H1 (cell line): Measurements from ENCODE around the gene GTF2A2. TPM values are rescaled to one million over a fixed set of nuclear protein-coding genes. Genes with fewer than 3 reads are reported as not detected.

ENCODE experiments used
- CTCF ChIA-PET: fragments of 300-600 bp; sonication (Branson Sonifier 250); formaldehyde crosslinking; loops from one replicate; lab custom pipeline; 2021; ENCODE audit not compliant: partially characterized antibody; lab: Charles Lee
- POLR2A ChIA-PET: fragments of 300-600 bp; sonication (Branson Sonifier 250); formaldehyde crosslinking; loops from one replicate; lab custom pipeline; 2021; ENCODE audit warnings: inconsistent platforms; ENCODE audit not compliant: partially characterized antibody; lab: Charles Lee
- DNase-seq, 2 experiments: peaks; one replicate each; pipeline versions ENCODE4 v3.0.0 to v3.0.0-alpha.2; 2010 to 2022; ENCODE audit warnings: low spot score in 2 of 2, low read depth in 1 of 2, mixed read lengths in 1 of 2
- FAIRE-seq: peaks from 2 replicates; lab custom pipeline; 2011; peaks lifted over from hg19 to GRCh38; lab: Jason Lieb, UNC
- H2AFZ ChIP-seq: 2 replicates; pipeline ENCODE4 v1.8.1; 2012; ENCODE audit warnings: low read length, inconsistent platforms
- H2AK5ac ChIP-seq: 2 replicates; pipeline ENCODE4 v1.6.1; 2013; ENCODE audit warnings: low read depth, low read length
- H2BK120ac ChIP-seq: replicated peaks from 2 replicates; pipeline ENCODE3; 2013; ENCODE audit warnings: low read depth, low read length, inconsistent platforms
- H2BK12ac ChIP-seq: 2 replicates; pipeline ENCODE4 v1.6.1; 2013; ENCODE audit warnings: low read depth, low read length
- H2BK15ac ChIP-seq: 2 replicates; pipeline ENCODE4 v1.6.1; 2013; ENCODE audit warnings: low read length
- H2BK20ac ChIP-seq: 2 replicates; pipeline ENCODE4 v1.6.1; 2013; ENCODE audit warnings: low read length
- H2BK5ac ChIP-seq: 2 replicates; pipeline ENCODE4 v1.6.1; 2013; ENCODE audit warnings: low read depth, low read length
- H3K14ac ChIP-seq: 2 replicates; pipeline ENCODE4 v1.6.1; 2013; ENCODE audit warnings: inconsistent platforms; ENCODE audit not compliant: insufficient read length
- H3K18ac ChIP-seq: 2 replicates; pipeline ENCODE4 v1.6.1; 2013; ENCODE audit warnings: low read length; ENCODE audit errors: extremely low read depth
- H3K23ac ChIP-seq: 2 replicates; pipeline ENCODE4 v1.6.1; 2013; ENCODE audit warnings: inconsistent platforms; ENCODE audit not compliant: insufficient read length
- H3K23me2 ChIP-seq: 2 replicates; pipeline ENCODE4 v1.6.1; 2013; ENCODE audit warnings: low read depth, low read length
- H3K27ac ChIP-seq: 2 replicates; pipeline ENCODE4 v1.6.1; 2011; ENCODE audit warnings: low read depth, low read length, inconsistent platforms
- H3K27me3 ChIP-seq, 4 experiments: replicated peaks in 1 of 4; 1 replicate in 1 of 4; 2 replicates in 3 of 4; pipeline versions ENCODE4 v1.6.1 to v1.8.1; 2011 to 2013; ENCODE audit warnings: low read length in 3 of 4, mild to moderate bottlenecking in 3 of 4, inconsistent platforms in 2 of 4, mixed read lengths in 2 of 4, moderate library complexity in 1 of 4; ENCODE audit not compliant: control insufficient read depth in 3 of 4, insufficient read depth in 3 of 4; ENCODE audit errors: extremely low read depth in 1 of 4
- H3K36me3 ChIP-seq, 4 experiments: 2 replicates each; pipeline versions ENCODE4 v1.6.1 to v1.8.1; 2011 to 2013; ENCODE audit warnings: mild to moderate bottlenecking in 4 of 4, low read length in 3 of 4, moderate library complexity in 2 of 4, control low read depth in 1 of 4, inconsistent platforms in 1 of 4; ENCODE audit not compliant: insufficient read depth in 4 of 4, control insufficient read depth in 2 of 4
- H3K4ac ChIP-seq: replicated peaks from 2 replicates; pipeline ENCODE3; 2013; ENCODE audit warnings: low read length, low read depth, mixed read lengths, inconsistent platforms; ENCODE audit not compliant: insufficient read length
- H3K4me1 ChIP-seq, 4 experiments: replicated peaks in 1 of 4; 1 replicate in 1 of 4; 2 replicates in 3 of 4; pipeline versions ENCODE4 v1.6.1 to v1.8.1; 2011 to 2013; ENCODE audit warnings: low read length in 3 of 4, inconsistent platforms in 2 of 4, mixed read lengths in 1 of 4; ENCODE audit not compliant: insufficient read depth in 4 of 4, control insufficient read depth in 3 of 4
- H3K4me2 ChIP-seq, 2 experiments: 2 replicates each; pipeline versions ENCODE4 v1.6.1 to v1.8.1; 2011 to 2013; ENCODE audit warnings: low read depth in 2 of 2, low read length in 2 of 2, control low read depth in 1 of 2, inconsistent platforms in 1 of 2, mild to moderate bottlenecking in 1 of 2; ENCODE audit not compliant: insufficient read depth in 1 of 2
- H3K4me3 ChIP-seq, 4 experiments: fragments of 200-600, 300-600 bp in 1 of 4; sonication (generic), shearing (Covaris generic), sonication (Bioruptor Twin) in 1 of 4; 2 replicates each; pipeline versions ENCODE4 v1.5.1 to v1.8.1; 2011 to 2016; ENCODE audit warnings: low read length in 4 of 4, low read depth in 3 of 4, control low read depth in 2 of 4, inconsistent platforms in 2 of 4, mild to moderate bottlenecking in 2 of 4, mixed read lengths in 1 of 4, moderate library complexity in 1 of 4; ENCODE audit not compliant: insufficient read depth in 2 of 4; ENCODE audit errors: extremely low read depth in 1 of 4
- H3K56ac ChIP-seq: replicated peaks from 2 replicates; pipeline ENCODE3; 2013; ENCODE audit warnings: low read depth, mild to moderate bottlenecking, mixed read lengths, low read length, inconsistent platforms; ENCODE audit not compliant: insufficient read length
- H3K79me1 ChIP-seq: 2 replicates; pipeline ENCODE4 v1.6.1; 2013; ENCODE audit warnings: low read depth, low read length, control low read depth
- H3K79me2 ChIP-seq, 2 experiments: 2 replicates each; pipeline versions ENCODE4 v1.6.1 to v1.8.1; 2012 to 2013; ENCODE audit warnings: low read length in 2 of 2, mild to moderate bottlenecking in 2 of 2, inconsistent platforms in 1 of 2; ENCODE audit not compliant: insufficient read depth in 2 of 2, control insufficient read depth in 1 of 2
- H3K9ac ChIP-seq, 4 experiments: replicated peaks in 1 of 4; 1 replicate in 1 of 4; 2 replicates in 3 of 4; pipeline versions ENCODE4 v1.6.1 to v1.8.1; 2011 to 2013; ENCODE audit warnings: low read depth in 3 of 4, low read length in 3 of 4, control low read depth in 2 of 4, mild to moderate bottlenecking in 2 of 4, moderate library complexity in 2 of 4, inconsistent platforms in 1 of 4; ENCODE audit errors: extremely low read depth in 1 of 4
- H3K9me3 ChIP-seq, 2 experiments: 2 replicates each; pipeline versions ENCODE4 v1.6.1 to v1.8.1; 2012 to 2013; ENCODE audit warnings: mild to moderate bottlenecking in 2 of 2, moderate library complexity in 2 of 2, control low read depth in 1 of 2, inconsistent platforms in 1 of 2, low read depth in 1 of 2, low read length in 1 of 2, mixed read lengths in 1 of 2; ENCODE audit not compliant: insufficient read depth in 2 of 2
- H4K20me1 ChIP-seq, 2 experiments: replicated peaks in 1 of 2; 2 replicates each; pipeline versions ENCODE3 to v1.8.1; 2011 to 2013; ENCODE audit warnings: inconsistent platforms in 2 of 2, low read length in 2 of 2, mild to moderate bottlenecking in 1 of 2; ENCODE audit not compliant: insufficient read depth in 2 of 2, control insufficient read depth in 1 of 2
- H4K5ac ChIP-seq: 2 replicates; pipeline ENCODE4 v1.6.1; 2013; ENCODE audit warnings: low read length, low read depth, mixed read lengths, inconsistent platforms; ENCODE audit not compliant: insufficient read length
- H4K8ac ChIP-seq: 2 replicates; pipeline ENCODE4 v1.8.0; 2013; ENCODE audit warnings: mild to moderate bottlenecking, moderate library complexity, low read length, inconsistent platforms; ENCODE audit not compliant: insufficient read depth; ENCODE audit errors: extremely low read depth
- H4K91ac ChIP-seq: replicated peaks from 2 replicates; pipeline ENCODE3; 2013; ENCODE audit warnings: low read length, mixed read lengths, inconsistent platforms; ENCODE audit not compliant: insufficient read length
- JUN ChIP-seq: IDR thresholded peaks from 2 replicates; pipeline ENCODE4 v1.6.1; 2011; ENCODE audit warnings: low read depth, mild to moderate bottlenecking, improper control_type of control experiment, low read length
- JUND ChIP-seq: IDR thresholded peaks from 2 replicates; pipeline ENCODE4 v1.6.1; 2011; ENCODE audit warnings: mild to moderate bottlenecking, improper control_type of control experiment, low read length
- WGBS, 2 experiments: shearing (Covaris generic) in 1 of 2; methylation state at CpG; one replicate each; pipeline versions ENCODE4 v1.1.6 to v1.1.7; 2013 to 2015; ENCODE audit warnings: low lambda C conversion rate in 2 of 2, mixed read lengths in 2 of 2, inconsistent platforms in 1 of 2, low coverage in 1 of 2, missing lambda C conversion rate in 1 of 2; ENCODE audit not compliant: insufficient replicate concordance in 2 of 2, insufficient coverage in 1 of 2, insufficient read length in 1 of 2; ENCODE audit errors: extremely low coverage in 1 of 2, missing lambda C conversion rate in 1 of 2; 5-methylcytosine and 5-hydroxymethylcytosine counted together
- polyA plus RNA-seq, 7 experiments: library from polyadenylated mRNA; depleted of rRNA in 3 of 7; stranded (reverse) in 5 of 7; unstranded in 2 of 7; fragments of >200 nt in 5 of 7; fragments of 200-250 nt in 2 of 7; gene quantifications; 1 replicate in 5 of 7; 2 replicates in 1 of 7; 4 replicates in 1 of 7; pipeline versions ENCODE4 v1.2.1 to v1.2.3, GENCODE V29; 2011 to 2013; ENCODE audit warnings: missing spikeins in 2 of 7, mixed read lengths in 2 of 7
- total RNA-seq: library from RNA; stranded (reverse); fragmentation: NEBNext Ultra II Directional; extraction: Animal tissue kit (Norgen Biotek cat#: 25700); gene quantifications from 2 replicates; pipeline ENCODE4 v1.2.1, GENCODE V29; 2021

GTF2A2 gene
- total and polyA plus RNA-seq, 2 of the 8 experiments (the other 6 are each of a cell fraction or from before 2014, with no cell fraction given) = 52.2 to 161 TPM

GRCh38 chr15:59591356-59591755, 66.0 kb downstream of the GTF2A2 start:
- no peak for DNase-seq
- no peak for FAIRE-seq
- H3K9ac ChIP-seq = no peak overlapping the region
- no peak overlapping the region for H2AK5ac ChIP-seq
- H2BK15ac ChIP-seq = no peak overlapping the region
- H4K5ac ChIP-seq = no peak overlapping the region
- H2BK12ac ChIP-seq = no peak overlapping the region
- ChIA-PET CTCF (interaction anchor here (0.8 to 1.6 kb wide), 3 partner anchors 59 to 170 kb away, joined by 3 to 5 read pairs (median 3); no protein-coding TSS in a partner anchor), POLR2A (interaction anchor here (0.6 kb wide), 2 partner anchors 16 to 48 kb away, joined by 3 read pairs; no protein-coding TSS in a partner anchor)
- no peaks in the 10 kb centered on the region for H4K20me1 ChIP-seq
- H4K91ac ChIP-seq = no peak overlapping the region
- H3K14ac ChIP-seq = no peak overlapping the region
- no peak overlapping the region for H3K4me2 ChIP-seq
- H3K9me3 ChIP-seq = no peaks in the 10 kb centered on the region
- no peak overlapping the region for H4K8ac ChIP-seq
- TF ChIP-seq JUN (no peak), JUND (no peak)
- H3K79me1 ChIP-seq = no peaks in the 10 kb centered on the region
- no peak overlapping the region for H2BK20ac ChIP-seq
- no peak overlapping the region for H2AFZ ChIP-seq
- H3K23me2 ChIP-seq = no peaks in the 10 kb centered on the region
- H3K4ac ChIP-seq = no peak overlapping the region
- H3K18ac ChIP-seq = no peak overlapping the region
- H2BK120ac ChIP-seq = no peak overlapping the region
- H3K27ac ChIP-seq = no peak overlapping the region
- 90% methylated on average over 2 of the region's 2 CpGs; no CpG with 5 or more reads in 1 of the 2 experiments for WGBS, 2 experiments
- H3K4me3 ChIP-seq = no peak overlapping the region
- H2BK5ac ChIP-seq = no peak overlapping the region
- H3K79me2 ChIP-seq = no peaks in the 10 kb centered on the region
- no peak overlapping the region for H3K56ac ChIP-seq
- no peak overlapping the region for H3K23ac ChIP-seq
- no peaks in the 10 kb centered on the region for H3K4me1 ChIP-seq
- H3K27me3 ChIP-seq = no peaks in the 10 kb centered on the region
- no peaks in the 10 kb centered on the region for H3K36me3 ChIP-seq
